ENCODE results near the gene MRPL2.
"Not testable (repeated sequence)": the region's sequence is repeated elsewhere in the genome, so short reads cannot be mapped to it uniquely, and the experiment has no call there.

The MRPL2 gene

GRCh38 chr6:43082806-43083655 lies 23.8 kb upstream of the MRPL2 start:
- Histone ChIP-seq H2AFZ (ENCODE audit: low read depth, low read length) (no peak overlapping the region), H3K4me2 (ENCODE audit: insufficient read depth, low read length) (no peak overlapping the region), H3K9ac (ENCODE audit: low read depth, low read length) (no peak overlapping the region), H3K79me2 (ENCODE audit: insufficient read depth, low read length) (peaks cover 87% of the 10 kb centered on the region), H3K27ac (ENCODE audit: low read length) (no peak overlapping the region), H3K9me3 (ENCODE audit: insufficient read depth, low read length, severe bottlenecking) (no peaks in the 10 kb centered on the region), H4K20me1 (ENCODE audit: insufficient read depth, low read length) (peaks cover 68% of the 10 kb centered on the region), H3K4me3 (ENCODE audit: low read depth in 1 of 2, low read length in 2 of 2) (no peak overlapping the region), H3K4me1 (ENCODE audit: insufficient read depth, low read length) (peaks cover 1% of the 10 kb centered on the region), H3K36me3 (ENCODE audit: insufficient read depth, low read length) (no peaks in the 10 kb centered on the region), H3K27me3 (ENCODE audit: insufficient read depth, low read length, poor library complexity) (no peaks in the 10 kb centered on the region)
- no peak for DNase-seq
- TF ChIP-seq EZH2 (IDR thresholded peaks at IDR 0.05; ENCODE audit: borderline replicate concordance, low read depth, low read length, severe bottlenecking) (no peak), CTCF (IDR thresholded peaks at IDR 0.05; ENCODE audit: borderline replicate concordance, extremely low read depth, low read length, poor library complexity, severe bottlenecking) (no peak)
- no peak for ATAC-seq (ENCODE audit: insufficient read depth, low read depth)

- not testable (repeated sequence) for H3K4me2 ChIP-seq (ENCODE audit: insufficient read depth, low read length); H3K27me3 ChIP-seq (ENCODE audit: insufficient read depth, low read length, poor library complexity); H3K4me3 ChIP-seq (ENCODE audit: low read depth in 1 of 2, low read length in 2 of 2); H3K36me3 ChIP-seq (ENCODE audit: insufficient read depth, low read length); H3K9me3 ChIP-seq (ENCODE audit: insufficient read depth, low read length, severe bottlenecking); H2AFZ ChIP-seq (ENCODE audit: low read depth, low read length); H3K9ac ChIP-seq (ENCODE audit: low read depth, low read length); H3K27ac ChIP-seq (ENCODE audit: low read length)
- Histone ChIP-seq H4K20me1 (ENCODE audit: insufficient read depth, low read length) (peaks cover 68% of the 10 kb centered on the region), H3K4me1 (ENCODE audit: insufficient read depth, low read length) (peaks cover 12% of the 10 kb centered on the region), H3K79me2 (ENCODE audit: insufficient read depth, low read length) (peaks cover 88% of the 10 kb centered on the region)
- DNase-seq, result peak; percentile 20
- peak; percentile 50 for ATAC-seq (ENCODE audit: insufficient read depth, low read depth)
Measured at GRCh38 chr6:43081922-43082321, 22.7 kb upstream of the MRPL2 start.

- H3K36me3 ChIP-seq (ENCODE audit: insufficient read depth, low read length), result peaks cover 6% of the 10 kb centered on the region; the same call in 1 of the 2 replicates
- no peaks in the 10 kb centered on the region for H3K27me3 ChIP-seq (ENCODE audit: insufficient read depth, low read length, poor library complexity)
- DNase-seq (no peak), ATAC-seq (ENCODE audit: insufficient read depth, low read depth) (no peak)
- no peak overlapping the region for H3K4me2 ChIP-seq (ENCODE audit: insufficient read depth, low read length)
- no peak overlapping the region for H2AFZ ChIP-seq (ENCODE audit: low read depth, low read length)
- no peak for TF ChIP-seq EZH2 (IDR thresholded peaks at IDR 0.05; ENCODE audit: borderline replicate concordance, low read depth, low read length, severe bottlenecking)
- TF ChIP-seq CTCF (IDR thresholded peaks at IDR 0.05; ENCODE audit: borderline replicate concordance, extremely low read depth, low read length, poor library complexity, severe bottlenecking), result no peak
- peaks cover 13% of the 10 kb centered on the region for H3K4me1 ChIP-seq (ENCODE audit: insufficient read depth, low read length)
- no peaks in the 10 kb centered on the region for H3K9me3 ChIP-seq (ENCODE audit: insufficient read depth, low read length, severe bottlenecking)
- H3K4me3 ChIP-seq (ENCODE audit: low read depth in 1 of 2, low read length in 2 of 2), result no peak overlapping the region
- peaks cover 60% of the 10 kb centered on the region for H4K20me1 ChIP-seq (ENCODE audit: insufficient read depth, low read length)
- no peak overlapping the region for H3K9ac ChIP-seq (ENCODE audit: low read depth, low read length)
- H3K27ac ChIP-seq (ENCODE audit: low read length), result no peak overlapping the region
- H3K79me2 ChIP-seq (ENCODE audit: insufficient read depth, low read length), result peaks cover 85% of the 10 kb centered on the region
Measured at GRCh38 chr6:43081043-43081442, 21.8 kb upstream of the MRPL2 start.

GRCh38 chr6:43078691-43079090 lies 19.5 kb upstream of the MRPL2 start:
- Histone ChIP-seq H3K36me3 (ENCODE audit: insufficient read depth, low read length) (peaks cover 12% of the 10 kb centered on the region), H3K4me1 (ENCODE audit: insufficient read depth, low read length) (peaks cover 22% of the 10 kb centered on the region), H4K20me1 (ENCODE audit: insufficient read depth, low read length) (peaks cover 44% of the 10 kb centered on the region), H3K4me3 (ENCODE audit: low read depth in 1 of 2, low read length in 2 of 2) (no peak overlapping the region), H2AFZ (ENCODE audit: low read depth, low read length) (no peak overlapping the region), H3K9me3 (ENCODE audit: insufficient read depth, low read length, severe bottlenecking) (no peaks in the 10 kb centered on the region), H3K9ac (ENCODE audit: low read depth, low read length) (no peak overlapping the region), H3K4me2 (ENCODE audit: insufficient read depth, low read length) (no peak overlapping the region; the same call in 1 of the 2 replicates), H3K27me3 (ENCODE audit: insufficient read depth, low read length, poor library complexity) (no peaks in the 10 kb centered on the region), H3K27ac (ENCODE audit: low read length) (no peak overlapping the region), H3K79me2 (ENCODE audit: insufficient read depth, low read length) (peaks cover 65% of the 10 kb centered on the region)
- ATAC-seq (ENCODE audit: insufficient read depth, low read depth) (no peak), DNase-seq (no peak)
- TF ChIP-seq EZH2 (IDR thresholded peaks at IDR 0.05; ENCODE audit: borderline replicate concordance, low read depth, low read length, severe bottlenecking), result no peak
